Thyroid gland (tissue), 4 donors: ENCODE results near the gene ZNF480. TPM values are rescaled to one million over a fixed set of nuclear protein-coding genes. Genes with fewer than 3 reads are reported as not detected.

ENCODE experiments used
- DNase-seq, 2 donors: peaks; one replicate each; pipeline ENCODE4 v3.0.0-alpha.2; 2019
- H3K27ac ChIP-seq, 3 donors: fragments of 200-600 bp; sonication (generic); 1 replicate in 2 of 3; 2 replicates in 1 of 3; pipeline ENCODE4 v1.5.1; 2016 to 2019; ENCODE audit warnings: mild to moderate bottlenecking in 1 of 3, moderate library complexity in 1 of 3
- H3K27me3 ChIP-seq: fragments of 200-600 bp; sonication (generic); one replicate; pipeline ENCODE4 v1.5.1; 2019
- H3K36me3 ChIP-seq, 2 donors: fragments of 200-600 bp; sonication (generic); one replicate each; pipeline ENCODE4 v1.5.1; 2016 to 2019
- H3K4me1 ChIP-seq, 2 donors: fragments of 200-600 bp; sonication (generic); one replicate each; pipeline ENCODE4 v1.5.1; 2017 to 2019
- H3K4me3 ChIP-seq, 3 donors: fragments of 200-600 bp; sonication (generic); replicated peaks in 1 of 3; 1 replicate in 2 of 3; 2 replicates in 1 of 3; pipeline ENCODE4 v1.5.1; 2016; ENCODE audit warnings: mild to moderate bottlenecking in 1 of 3
- H3K9me3 ChIP-seq: fragments of 200-600 bp; sonication (generic); one replicate; pipeline ENCODE4 v1.5.1; 2017
- CTCF ChIP-seq, 6 experiments: fragments of 200-600 bp in 3 of 6; fragments of 450-650 bp in 3 of 6; sonication (generic) in 3 of 6; IDR thresholded peaks; one replicate each; pipeline ENCODE4 v1.5.1; 2016 to 2019; ENCODE audit warnings: antibody characterized with exemption in 6 of 6, mild to moderate bottlenecking in 2 of 6, inconsistent platforms in 1 of 6, moderate library complexity in 1 of 6
- POLR2A ChIP-seq, 2 donors: fragments of 450-650 bp; IDR thresholded peaks; one replicate each; pipeline ENCODE4 v1.6.1; 2017; ENCODE audit warnings: antibody characterized with exemption in 2 of 2, mild to moderate bottlenecking in 2 of 2, moderate library complexity in 1 of 2
- WGBS, 2 donors: methylation state at CpG; one replicate each; pipeline ENCODE4 v1.1.5; 2017; 5-methylcytosine and 5-hydroxymethylcytosine counted together
- intact Hi-C: fragments of 100-400 bp; cut with DNase I; formaldehyde crosslinking; loops from one replicate; pipeline ENCODE4 v1.15.1; 2023
- microRNA counts, 2 donors: library from miRNA; unstranded; fragments of <30 nt; microRNA quantifications; one replicate each; lab custom pipeline; 2016 to 2017
- microRNA-seq: library from miRNA; unstranded; fragments of <30 nt; microRNA quantifications from one replicate; pipeline ENCODE4, GENCODE V29; 2016
- small RNA-seq: library from RNA; depleted of rRNA; stranded (forward); fragments of <200 nt; gene quantifications from one replicate; pipeline ENCODE3, GENCODE V24; 2016
- total RNA-seq, 4 donors: library from RNA; depleted of rRNA; stranded (reverse); fragments of >200 nt; gene quantifications; one replicate each; pipeline ENCODE4 v1.2.3, GENCODE V29; 2016

Gene ZNF480
- total RNA-seq, 4 donors from 2014 or later: 12.6 to 14.4 (median 12.8) TPM

GRCh38 chr19:52366414-52366824 is 69.5 kb downstream of the ZNF480 start:
- Histone ChIP-seq H3K36me3 (peaks cover 5 to 10% of the 10 kb centered on the region in 2 donors), H3K9me3 (no peaks in the 10 kb centered on the region), H3K4me3 (no peak overlapping the region)

DNA sequence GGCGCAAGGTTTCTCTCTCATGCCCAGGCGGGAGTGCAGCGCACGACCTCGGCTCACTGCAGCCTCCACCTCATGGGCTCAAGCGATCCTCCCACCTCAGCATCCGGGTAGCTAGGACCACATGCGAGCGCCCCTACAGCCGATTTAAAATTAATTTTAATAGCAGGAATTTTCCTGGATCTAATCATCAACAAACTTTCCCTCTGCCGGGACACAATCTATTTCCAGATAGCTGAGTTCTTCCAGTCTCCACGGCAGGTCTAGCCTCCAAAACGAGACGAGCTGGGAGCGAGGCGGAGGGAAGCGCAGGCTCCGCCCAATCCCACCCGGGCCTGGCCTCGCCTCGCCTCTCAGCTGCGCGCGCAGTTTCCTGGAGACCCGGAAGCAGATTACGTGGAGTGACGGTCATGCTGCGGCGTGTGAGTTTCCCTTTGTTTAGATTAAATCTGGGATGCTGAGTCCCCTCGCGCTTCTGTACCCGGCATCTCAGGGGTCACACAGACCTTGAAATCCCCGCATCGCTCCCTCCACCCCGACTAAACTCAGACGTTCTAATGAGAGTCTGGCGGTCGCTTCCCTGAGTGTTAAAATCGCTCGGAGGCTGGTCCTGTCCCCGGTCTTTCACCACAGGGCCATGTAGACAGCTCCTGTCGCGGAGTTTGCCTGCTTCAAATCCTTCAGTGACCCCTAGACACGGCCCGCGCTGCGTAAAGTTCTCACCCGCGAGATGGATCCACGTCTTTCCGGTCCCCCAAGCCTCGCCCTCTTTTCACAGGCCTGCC is 72.8 kb downstream of the ZNF480 start, which contains the start of gene ZNF880:
TSS of gene ZNF880 (plus strand) at position 365 of the 782 bp plus-strand sequence. CDS start at position 408, 43 bp downstream.
- Histone ChIP-seq H3K27me3 (no peaks in the 10 kb centered on the region), H3K36me3 (peaks cover 20 to 27% of the 10 kb centered on the region in 2 donors), H3K4me3 (peak within 1 kb of the TSS; percentile 67 to 89 (median 83)), H3K9me3 (no peaks in the 10 kb centered on the region), H3K27ac (peak within 1 kb of the TSS; percentile 81 to 94 (median 88)), H3K4me1 (peaks cover 6 to 12% of the 10 kb centered on the region in 2 donors)
- TF ChIP-seq CTCF (IDR thresholded peaks at IDR 0.05) (peak in 1 of 6 experiments; percentile 24), POLR2A (IDR thresholded peaks at IDR 0.05) (peak in 1 of 2 donors; percentile 66)
- intact Hi-C loops: no loop called here
- WGBS, 2 donors: 1% methylated on average over 36 to 52 of the region's 52 CpGs
- peak; percentile 95 to 97 for DNase-seq

More at GRCh38 chr19:52366414-52366824, 69.5 kb downstream of the ZNF480 start:
- intact Hi-C loops: no loop called here
- Histone ChIP-seq H3K4me1 (peaks cover 6 to 12% of the 10 kb centered on the region in 2 donors), H3K27ac (no peak overlapping the region), H3K27me3 (no peaks in the 10 kb centered on the region)
- DNase-seq: no peak
- TF ChIP-seq CTCF (IDR thresholded peaks at IDR 0.05) (no peak), POLR2A (IDR thresholded peaks at IDR 0.05) (no peak)
- WGBS, 2 donors: 96 to 98% methylated on average over 8 of the region's 8 CpGs

- H3K4me1 ChIP-seq: peaks cover 6 to 12% of the 10 kb centered on the region in 2 donors
Observed at GRCh38 chr19:52370341-52370710, 73.4 kb downstream of the ZNF480 start.

More at GRCh38 chr19:52370341-52370710, 73.4 kb downstream of the ZNF480 start:
- no peak for TF ChIP-seq CTCF (IDR thresholded peaks at IDR 0.05)
- H3K36me3 ChIP-seq: peaks cover 25 to 31% of the 10 kb centered on the region in 2 donors
- DNase-seq: no peak
- WGBS, 2 donors: 32 to 37% methylated on average over 7 of the region's 7 CpGs
- no peaks in the 10 kb centered on the region for H3K9me3 ChIP-seq
- H3K27me3 ChIP-seq: no peaks in the 10 kb centered on the region
- peak overlapping the region; percentile 81 to 94 (median 88) for H3K27ac ChIP-seq
- H3K4me3 ChIP-seq: peak overlapping the region; percentile 67 to 89 (median 83)
- intact Hi-C loops: no loop called here

MicroRNA genes within 50 kb of the gene (microRNA counts, 767-probe panel; counts per million panel counts)
- microRNA hsa-miR-643 (lab: Ali Mortazavi, UCI): 0 counts per million in 2 donors

Small RNAs within 50 kb of the gene (microRNA-seq; reads per million reads assigned to microRNA genes)
- 1.5 reads per million for gene MIR643

Small RNAs within 50 kb of the gene (small RNA-seq; reads per million reads assigned to genes)
- gene MIR643: not detected
- gene RF00019: not detected

Other genes with a start within 250 kb of the ZNF480 start
- 10 to 100 TPM; 12.9 to 20.9 (median 16.6) TPM for gene ZNF432, start 248.3 kb upstream of the ZNF480 start, total RNA-seq
- gene ZNF841, start 201.4 kb upstream of the ZNF480 start, total RNA-seq: 10 to 100 TPM; 14.9 to 23.9 (median 18.0) TPM
- gene ZNF616, start 157.2 kb upstream of the ZNF480 start, total RNA-seq: 10 to 100 TPM; 11.0 to 14.1 (median 13.2) TPM
- 10 to 100 TPM in 3 of 4 donors, 1 to 10 TPM in 1; 7.2 to 15.9 (median 12.3) TPM for gene ZNF836, start 125.5 kb upstream of the ZNF480 start, total RNA-seq
- 100 to 1,000 TPM; 120 to 272 (median 258) TPM for gene PPP2R1A, start 107.1 kb upstream of the ZNF480 start, total RNA-seq
- 10 to 100 TPM; 13.2 to 26.5 (median 16.1) TPM for gene ZNF766, start 27.6 kb upstream of the ZNF480 start, total RNA-seq
- 10 to 100 TPM in 1 of 4 donors, 1 to 10 TPM in 3; 4.3 to 10.6 (median 7.1) TPM for gene ZNF610, start 39.1 kb downstream of the ZNF480 start, total RNA-seq
- gene ZNF880, start 72.8 kb downstream of the ZNF480 start, total RNA-seq: 10 to 100 TPM; 31.1 to 49.4 (median 36.7) TPM
- 10 to 100 TPM; 25.3 to 63.3 (median 43.3) TPM for gene ZNF528, start 100.7 kb downstream of the ZNF480 start, total RNA-seq
- gene ZNF534, start 132.0 kb downstream of the ZNF480 start, total RNA-seq: 1 to 10 TPM in 1 of 4 donors, under 1 TPM in 2, not detected in 1; 0.50 to 1.2 (median 0.54) TPM
- 1 to 10 TPM; 2.7 to 6.9 (median 3.8) TPM for gene ZNF578, start 156.4 kb downstream of the ZNF480 start, total RNA-seq
- 10 to 100 TPM; 33.4 to 98.3 (median 58.9) TPM for gene ZNF808, start 230.5 kb downstream of the ZNF480 start, total RNA-seq